ENCODE results near the gene NKTR. TPM values are rescaled to one million over a fixed set of nuclear protein-coding genes. Genes with fewer than 3 reads are reported as not detected.

Gene NKTR
- total RNA-seq, 4 donors from 2014 or later: 17.9 to 134 (median 56.3) TPM

DNA sequence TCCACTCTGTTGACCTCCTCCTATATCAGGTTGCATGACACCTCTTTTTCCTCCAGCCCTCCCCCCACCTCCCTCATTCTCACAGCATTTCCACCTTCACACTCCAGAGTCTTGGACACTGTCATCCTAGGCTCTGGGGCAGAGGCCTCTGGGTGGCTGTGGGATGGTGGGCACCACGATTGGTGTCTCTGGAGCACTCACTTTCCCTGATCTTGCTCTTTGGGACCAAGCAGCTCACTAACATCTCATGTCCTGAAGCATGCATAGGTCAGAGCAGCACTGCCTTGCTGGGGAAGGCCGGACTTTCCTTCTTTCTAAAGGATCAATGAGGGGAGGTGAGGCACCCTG, 67.9 kb downstream of the NKTR start:
- H3K4me1 ChIP-seq: peaks cover 0 to 32% (median 12%) of the 10 kb centered on the region in 3 donors
- WGBS, 2 donors (ENCODE audit: low coverage in 1 of 2): 88% methylated on average over 2 of the region's 2 CpGs; no CpG with 5 or more reads in 1 of the 2 donors
- TF ChIP-seq, protein P1, sequence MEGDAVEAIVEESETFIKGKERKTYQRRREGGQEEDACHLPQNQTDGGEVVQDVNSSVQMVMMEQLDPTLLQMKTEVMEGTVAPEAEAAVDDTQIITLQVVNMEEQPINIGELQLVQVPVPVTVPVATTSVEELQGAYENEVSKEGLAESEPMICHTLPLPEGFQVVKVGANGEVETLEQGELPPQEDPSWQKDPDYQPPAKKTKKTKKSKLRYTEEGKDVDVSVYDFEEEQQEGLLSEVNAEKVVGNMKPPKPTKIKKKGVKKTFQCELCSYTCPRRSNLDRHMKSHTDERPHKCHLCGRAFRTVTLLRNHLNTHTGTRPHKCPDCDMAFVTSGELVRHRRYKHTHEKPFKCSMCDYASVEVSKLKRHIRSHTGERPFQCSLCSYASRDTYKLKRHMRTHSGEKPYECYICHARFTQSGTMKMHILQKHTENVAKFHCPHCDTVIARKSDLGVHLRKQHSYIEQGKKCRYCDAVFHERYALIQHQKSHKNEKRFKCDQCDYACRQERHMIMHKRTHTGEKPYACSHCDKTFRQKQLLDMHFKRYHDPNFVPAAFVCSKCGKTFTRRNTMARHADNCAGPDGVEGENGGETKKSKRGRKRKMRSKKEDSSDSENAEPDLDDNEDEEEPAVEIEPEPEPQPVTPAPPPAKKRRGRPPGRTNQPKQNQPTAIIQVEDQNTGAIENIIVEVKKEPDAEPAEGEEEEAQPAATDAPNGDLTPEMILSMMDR (IDR thresholded peaks at IDR 0.05): no peak
- TF ChIP-seq POLR2AphosphoS5 (IDR thresholded peaks at IDR 0.05) (no peak), POLR2A (IDR thresholded peaks at IDR 0.05) (no peak), EP300 (IDR thresholded peaks at IDR 0.05) (no peak)
- no peaks in the 10 kb centered on the region for H3K9me3 ChIP-seq
- H3K4me3 ChIP-seq: no peak overlapping the region
- H3K36me3 ChIP-seq: no peaks in the 10 kb centered on the region
- ATAC-seq: no peak
- no peak overlapping the region for H3K27ac ChIP-seq
- no peaks in the 10 kb centered on the region for H3K27me3 ChIP-seq

DNA sequence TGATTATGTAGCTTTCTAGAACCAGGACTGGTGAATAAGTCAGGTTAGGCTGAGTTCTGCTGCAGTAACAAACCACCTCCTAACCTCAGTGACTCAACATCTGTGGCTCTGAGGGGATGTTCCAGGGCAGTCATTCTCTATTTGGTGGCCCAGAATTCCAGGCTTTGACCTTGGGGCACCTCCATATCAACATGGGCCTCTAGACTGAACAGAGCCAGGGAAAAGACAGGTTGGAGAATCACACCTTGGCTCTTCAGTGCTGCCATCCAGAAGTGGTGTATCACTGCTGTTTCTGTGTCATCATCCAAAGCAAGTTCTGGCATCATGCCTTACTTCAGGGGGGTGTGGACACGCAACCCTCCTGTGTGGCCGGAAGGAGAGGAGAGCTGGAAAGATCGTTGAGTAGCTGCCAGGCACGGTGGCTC, 68.3 kb downstream of the NKTR start:
- no peak overlapping the region for H3K4me3 ChIP-seq
- no peaks in the 10 kb centered on the region for H3K36me3 ChIP-seq
- H3K27me3 ChIP-seq: no peaks in the 10 kb centered on the region
- ATAC-seq: no peak
- H3K27ac ChIP-seq: no peak overlapping the region
- H3K9me3 ChIP-seq: no peaks in the 10 kb centered on the region
- peaks cover 0 to 32% (median 12%) of the 10 kb centered on the region in 3 donors for H3K4me1 ChIP-seq
- 50 to 77% methylated on average over 1 to 2 of the region's 4 CpGs for WGBS, 2 donors (ENCODE audit: low coverage in 1 of 2)
- peak; percentile 53 for TF ChIP-seq POLR2AphosphoS5 (IDR thresholded peaks at IDR 0.05)
- TF ChIP-seq, protein P1 (IDR thresholded peaks at IDR 0.05): no peak

DNA sequence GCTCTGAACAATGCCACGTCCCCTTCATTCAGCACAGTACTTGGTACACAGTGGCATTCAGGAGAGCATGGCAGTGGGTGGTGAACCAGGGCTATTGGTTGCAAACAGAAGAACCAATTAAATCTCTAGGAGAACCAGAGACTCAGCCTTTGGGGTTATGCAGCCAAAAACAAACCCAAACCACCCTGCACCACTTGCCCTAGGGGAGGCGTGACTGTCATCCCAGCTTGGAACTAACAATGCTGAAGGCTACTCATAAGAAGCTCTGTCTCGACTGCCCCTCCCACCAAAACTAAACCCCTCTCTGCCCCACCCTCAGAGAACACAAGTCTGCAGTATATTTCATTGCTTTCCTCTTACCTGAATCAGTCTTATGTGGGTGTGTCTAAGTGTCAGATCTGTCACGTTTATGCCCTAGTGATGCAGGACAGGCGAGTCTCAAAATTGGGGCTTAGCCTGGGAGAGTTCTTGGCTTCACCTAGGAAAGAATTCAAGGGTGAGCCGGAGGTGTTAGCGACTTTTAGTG, 69.6 kb downstream of the NKTR start:
- TF ChIP-seq POLR2AphosphoS5 (IDR thresholded peaks at IDR 0.05): no peak
- TF ChIP-seq EP300 (IDR thresholded peaks at IDR 0.05): no peak
- TF ChIP-seq POLR2A (IDR thresholded peaks at IDR 0.05): no peak
- TF ChIP-seq, protein P1 (IDR thresholded peaks at IDR 0.05): no peak
- Histone ChIP-seq H3K9me3 (no peaks in the 10 kb centered on the region), H3K4me1 (peaks cover 0 to 32% (median 12%) of the 10 kb centered on the region in 3 donors), H3K27ac (no peak overlapping the region), H3K27me3 (no peaks in the 10 kb centered on the region), H3K36me3 (no peaks in the 10 kb centered on the region), H3K4me3 (no peak overlapping the region)
- no peak for ATAC-seq
- WGBS, 2 donors (ENCODE audit: low coverage in 1 of 2): 84 to 90% methylated on average over 3 to 5 of the region's 7 CpGs

DNA sequence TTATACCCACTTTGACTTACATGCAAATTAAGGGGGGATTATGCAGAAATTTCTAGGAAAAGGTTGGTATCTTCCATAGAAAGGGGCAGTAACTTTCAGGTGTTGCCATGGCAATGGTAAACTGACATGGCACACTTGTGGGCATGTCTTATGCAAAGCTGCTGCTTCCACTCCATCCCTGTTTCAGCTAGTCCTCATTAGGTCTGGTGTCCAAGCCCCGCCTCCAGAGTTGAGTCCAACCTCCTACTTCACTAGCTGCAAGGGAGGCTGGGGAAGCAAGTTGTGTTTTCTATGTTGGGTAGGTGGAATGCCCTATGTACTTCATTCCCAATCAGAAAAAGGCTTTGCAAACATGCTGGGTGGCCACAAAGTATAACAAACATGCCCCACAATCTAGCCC, 70.2 kb downstream of the NKTR start:
- Histone ChIP-seq H3K27ac (no peak overlapping the region), H3K4me3 (no peak overlapping the region), H3K27me3 (no peaks in the 10 kb centered on the region), H3K4me1 (peaks cover 0 to 30% (median 12%) of the 10 kb centered on the region in 3 donors), H3K36me3 (no peaks in the 10 kb centered on the region), H3K9me3 (no peaks in the 10 kb centered on the region)
- no peak for ATAC-seq
- no peak for TF ChIP-seq POLR2A (IDR thresholded peaks at IDR 0.05)
- WGBS, 2 donors (ENCODE audit: low coverage in 1 of 2): no CpG with 5 or more reads among the region's 1 CpG

DNA sequence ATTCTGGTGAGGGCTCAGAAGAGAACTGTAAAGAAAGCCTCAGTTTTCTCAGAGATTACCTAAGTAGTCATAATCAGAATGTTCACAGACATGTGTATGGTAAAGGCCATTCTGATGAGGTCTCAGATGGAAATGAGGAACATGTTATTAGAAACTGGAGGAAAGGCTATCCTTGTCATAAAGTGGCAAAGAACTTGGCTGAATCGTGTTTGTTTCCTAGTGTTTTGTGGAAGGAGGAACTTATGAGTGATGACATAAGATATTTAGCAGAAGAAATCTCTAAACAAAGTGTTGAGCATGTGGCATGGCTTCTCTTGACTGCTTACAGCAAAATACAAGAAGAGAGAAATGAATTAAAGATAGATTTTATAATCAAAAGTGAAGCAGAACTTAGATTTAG, 72.0 kb downstream of the NKTR start:
- Histone ChIP-seq H3K27me3 (no peaks in the 10 kb centered on the region), H3K4me1 (peaks cover 0 to 12% (median 0%) of the 10 kb centered on the region in 3 donors), H3K27ac (no peak overlapping the region), H3K4me3 (no peak overlapping the region), H3K36me3 (no peaks in the 10 kb centered on the region), H3K9me3 (peaks cover 0 to 2% (median 0%) of the 10 kb centered on the region in 3 donors)
- ATAC-seq: no peak
- 54 to 71% methylated on average over 1 of the region's 1 CpG for WGBS, 2 donors (ENCODE audit: low coverage in 1 of 2)
- TF ChIP-seq POLR2A (IDR thresholded peaks at IDR 0.05): no peak
- TF ChIP-seq EP300 (IDR thresholded peaks at IDR 0.05): no peak

DNA sequence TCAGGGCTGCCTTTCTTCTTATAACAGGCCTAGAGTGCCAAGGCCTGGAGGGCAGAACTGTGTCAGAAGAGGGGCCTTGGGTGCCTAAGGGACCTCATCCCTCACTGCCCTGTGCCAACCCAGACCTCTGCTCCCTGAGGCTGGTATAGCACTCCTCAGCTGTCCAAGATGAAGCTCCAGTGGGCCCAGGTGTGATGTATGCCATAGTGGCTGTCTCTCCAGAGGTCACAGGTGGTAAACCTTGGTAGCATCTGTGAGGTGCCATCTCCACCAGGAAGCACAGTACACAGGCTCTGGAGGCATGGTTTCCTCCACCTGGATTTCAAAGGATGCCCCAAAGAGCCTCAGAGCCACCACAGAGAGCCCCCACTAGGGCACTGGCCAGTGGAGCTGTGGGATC, 72.6 kb downstream of the NKTR start:
- Histone ChIP-seq H3K9me3 (peaks cover 0 to 8% (median 0%) of the 10 kb centered on the region in 3 donors), H3K27me3 (no peaks in the 10 kb centered on the region), H3K4me3 (no peak overlapping the region), H3K4me1 (peaks cover 0 to 6% (median 0%) of the 10 kb centered on the region in 3 donors), H3K36me3 (no peaks in the 10 kb centered on the region), H3K27ac (no peak overlapping the region)
- ATAC-seq: no peak
- TF ChIP-seq, protein P1 (IDR thresholded peaks at IDR 0.05): no peak
- TF ChIP-seq EP300 (IDR thresholded peaks at IDR 0.05): no peak
- no peak for TF ChIP-seq POLR2A (IDR thresholded peaks at IDR 0.05)
- TF ChIP-seq POLR2AphosphoS5 (IDR thresholded peaks at IDR 0.05): no peak
